Cardiac muscle cell (in vitro differentiated cells and primary cell): ENCODE measurements around the gene TNNI3K. TPM values are rescaled to one million over a fixed set of nuclear protein-coding genes. Genes with fewer than 3 reads are reported as not detected.

ENCODE experiments used
- DNase-seq, 2 donors: peaks; one replicate each; pipeline versions ENCODE4 v3.0.0 to v3.0.0-alpha.2; 2010 to 2017; ENCODE audit warnings: low read depth in 1 of 2, low spot score in 1 of 2
- H3K27ac ChIP-seq: fragments of 200-600 bp; sonication (generic); 2 replicates; pipeline ENCODE4 v1.5.1; 2016
- H3K27me3 ChIP-seq: fragments of 200-600 bp; sonication (generic); 2 replicates; pipeline ENCODE4 v1.6.0; 2016; ENCODE audit warnings: control low read depth
- H3K36me3 ChIP-seq: fragments of 200-600 bp; sonication (generic); 2 replicates; pipeline ENCODE4 v1.5.1; 2016; ENCODE audit warnings: control low read depth
- H3K4me1 ChIP-seq: fragments of 200-600 bp; sonication (generic); 2 replicates; pipeline ENCODE4 v1.8.1; 2017; ENCODE audit warnings: low read depth, mild to moderate bottlenecking, mixed run types
- H3K4me3 ChIP-seq: fragments of 200-600 bp; sonication (generic); 2 replicates; pipeline ENCODE4 v1.5.1; 2016; ENCODE audit warnings: mild to moderate bottlenecking
- H3K9me3 ChIP-seq: fragments of 200-600 bp; sonication (generic); 2 replicates; pipeline ENCODE4 v1.5.1; 2017; ENCODE audit warnings: low read depth, mild to moderate bottlenecking, control low read depth
- CTCF ChIP-seq: IDR thresholded peaks from 2 replicates; pipeline ENCODE4 v1.5.1; 2012; ENCODE audit warnings: low read depth, mild to moderate bottlenecking, low read length
- polyA plus RNA-seq: library from polyadenylated mRNA; unstranded; fragments of >200 nt; fragmentation: Nextera tagmentation; extraction: Ambion mirVana; gene quantifications from 2 replicates; pipeline ENCODE4 v1.2.1, GENCODE V29; 2016
- total RNA-seq: library from RNA; depleted of rRNA; stranded (reverse); fragments of >200 nt; gene quantifications from 2 replicates; pipeline ENCODE4 v1.2.3, GENCODE V29; 2016

The TNNI3K gene
- total and polyA plus RNA-seq, 2 experiments from 2014 or later, result 6.6 to 13.4 TPM

- Histone ChIP-seq H3K4me1 (peaks cover 25% of the 10 kb centered on the region), H3K9me3 (no peaks in the 10 kb centered on the region), H3K36me3 (no peaks in the 10 kb centered on the region), H3K4me3 (no peak overlapping the region), H3K27me3 (no peaks in the 10 kb centered on the region), H3K27ac (no peak overlapping the region)
- DNase-seq, result no peak
- TF ChIP-seq CTCF, result no peak
Observed at GRCh38 chr1:74333244-74333643, 98.1 kb downstream of the TNNI3K start.

- DNase-seq, result peak in 1 of 2 donors; percentile 15
- H3K27ac ChIP-seq, result peak overlapping the region; percentile 28
- no peaks in the 10 kb centered on the region for H3K27me3 ChIP-seq
- TF ChIP-seq CTCF, result no peak
- H3K4me1 ChIP-seq, result peaks cover 18% of the 10 kb centered on the region
- no peak overlapping the region for H3K4me3 ChIP-seq
- no peaks in the 10 kb centered on the region for H3K9me3 ChIP-seq
- H3K36me3 ChIP-seq, result no peaks in the 10 kb centered on the region
Observed at GRCh38 chr1:74334147-74334546, 99.0 kb downstream of the TNNI3K start.

GRCh38 chr1:74340656-74341055 is 105.5 kb downstream of the TNNI3K start:
- Histone ChIP-seq H3K27me3 (no peaks in the 10 kb centered on the region), H3K36me3 (no peaks in the 10 kb centered on the region), H3K9me3 (no peaks in the 10 kb centered on the region), H3K4me1 (peaks cover 3% of the 10 kb centered on the region), H3K4me3 (no peak overlapping the region), H3K27ac (no peak overlapping the region)
- DNase-seq, result no peak
- no peak for TF ChIP-seq CTCF

GRCh38 chr1:74341702-74342339 is 106.6 kb downstream of the TNNI3K start:
- H3K4me3 ChIP-seq, result no peak overlapping the region
- TF ChIP-seq CTCF, result no peak
- no peaks in the 10 kb centered on the region for H3K9me3 ChIP-seq
- no peaks in the 10 kb centered on the region for H3K36me3 ChIP-seq
- H3K27me3 ChIP-seq, result no peaks in the 10 kb centered on the region
- no peak for DNase-seq
- peaks cover 3% of the 10 kb centered on the region for H3K4me1 ChIP-seq
- H3K27ac ChIP-seq, result no peak overlapping the region

GRCh38 chr1:74343216-74343615 is 108.0 kb downstream of the TNNI3K start:
- Histone ChIP-seq H3K27me3 (no peaks in the 10 kb centered on the region), H3K4me3 (no peak overlapping the region), H3K4me1 (peaks cover 3% of the 10 kb centered on the region), H3K9me3 (no peaks in the 10 kb centered on the region), H3K36me3 (no peaks in the 10 kb centered on the region), H3K27ac (no peak overlapping the region)
- DNase-seq, result peak in 1 of 2 donors; percentile 2
- no peak for TF ChIP-seq CTCF
